GM23248 (cell line): Measurements from ENCODE around the gene STMN1.
"Not testable (repeated sequence)": the region's sequence is repeated elsewhere in the genome, so short reads cannot be mapped to it uniquely, and the experiment has no call there.

ENCODE experiments used
- EZH2 ChIP-seq: fragments of 200-600 bp; sonication (generic); IDR thresholded peaks from 2 replicates; pipeline ENCODE4 v1.6.1; 2018; ENCODE audit warnings: antibody characterized with exemption, mild to moderate bottlenecking; ENCODE audit not compliant: insufficient read depth, poor library complexity, severe bottlenecking
- EZH2phosphoT487 ChIP-seq: fragments of 200-600 bp; sonication (generic); IDR thresholded peaks from 2 replicates; pipeline ENCODE4 v1.6.1; 2018; ENCODE audit warnings: antibody characterized with exemption, moderate library complexity, mild to moderate bottlenecking, low read depth; ENCODE audit not compliant: insufficient read depth

DNA sequence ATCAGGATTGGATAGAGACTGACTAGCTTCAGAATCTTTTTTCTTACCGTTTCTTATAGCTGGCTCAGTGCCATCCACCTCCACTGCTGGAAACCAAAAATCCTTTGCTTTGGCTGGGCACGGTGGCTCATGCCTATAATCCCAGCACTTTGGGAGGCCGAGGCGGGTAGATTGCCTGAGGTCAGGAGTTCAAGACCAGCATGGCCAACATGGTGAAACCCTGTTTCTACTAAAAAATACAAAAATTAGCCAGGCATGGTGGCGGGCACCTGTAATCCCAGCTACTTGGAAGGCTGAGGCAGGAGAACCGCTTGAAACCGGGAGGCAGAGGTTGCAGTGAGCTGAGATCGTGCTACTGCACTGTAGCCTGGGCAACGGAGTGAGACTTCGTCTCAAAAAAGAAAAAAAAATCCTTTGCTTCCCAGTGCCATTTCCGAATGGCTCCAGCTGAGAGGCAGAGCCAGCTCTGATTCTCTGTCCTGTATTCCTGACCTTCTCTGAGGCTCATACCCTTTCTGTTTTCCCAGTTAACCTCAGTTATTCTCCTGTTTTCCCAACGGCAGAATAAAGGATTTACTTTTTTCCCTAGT is 26.7 kb upstream of the STMN1 start:
- not testable (repeated sequence) for TF ChIP-seq EZH2, EZH2phosphoT487
